Lower lobe of right lung (tissue), 2 donors: ENCODE measurements around the gene CADM1. TPM values are rescaled to one million over a fixed set of nuclear protein-coding genes. Genes with fewer than 3 reads are reported as not detected.

Experiments used
- ATAC-seq, 2 donors: fragments of 200-7000 bp; cut with Tn5 transposase; one replicate each; pipeline ENCODE4 v1.9.1; 2020 to 2022; ENCODE audit warnings: mild to moderate bottlenecking in 2 of 2, moderate library complexity in 2 of 2
- DNase-seq: peaks from one replicate; pipeline ENCODE4 v3.0.0-alpha.2; 2020
- H3K27ac ChIP-seq: fragments of 200-600 bp; one replicate; pipeline ENCODE4 v1.8.0; 2022
- H3K27me3 ChIP-seq: fragments of 200-600 bp; one replicate; pipeline ENCODE4 v1.8.0; 2022; ENCODE audit warnings: low read depth
- H3K36me3 ChIP-seq: fragments of 200-600 bp; one replicate; pipeline ENCODE4 v1.8.0; 2022; ENCODE audit warnings: mild to moderate bottlenecking
- H3K4me1 ChIP-seq: fragments of 200-600 bp; one replicate; pipeline ENCODE4 v1.8.0; 2022
- H3K4me3 ChIP-seq: fragments of 200-600 bp; one replicate; pipeline ENCODE4 v1.8.0; 2022; ENCODE audit warnings: mild to moderate bottlenecking
- H3K9me3 ChIP-seq: fragments of 200-600 bp; one replicate; pipeline ENCODE4 v1.8.0; 2022
- intact Hi-C: fragments of 100-400 bp; cut with DNase I; formaldehyde crosslinking; loops from one replicate; pipeline ENCODE4 v1.11.0; 2022
- total RNA-seq: library from RNA; stranded (reverse); fragmentation: NEBNext Ultra II Directional; extraction: Animal tissue kit (Norgen Biotek cat#: 25700); gene quantifications from one replicate; pipeline ENCODE4 v1.2.1, GENCODE V29; 2021
- TF ChIP-seq, protein P1 (sequence below): fragments of 200-600 bp; IDR thresholded peaks from one replicate; pipeline ENCODE4 v1.8.0; 2022; ENCODE audit warnings: antibody characterized with exemption, mild to moderate bottlenecking
- donor health status: DM: no; HTN: yes; CAD: no; lungs with severe emphysema.

CADM1 gene
- total RNA-seq, 1 donor from 2014 or later = 149 TPM

GRCh38 chr11:115155320-115155719 is 348.9 kb downstream of the CADM1 start:
- TF ChIP-seq, protein P1, sequence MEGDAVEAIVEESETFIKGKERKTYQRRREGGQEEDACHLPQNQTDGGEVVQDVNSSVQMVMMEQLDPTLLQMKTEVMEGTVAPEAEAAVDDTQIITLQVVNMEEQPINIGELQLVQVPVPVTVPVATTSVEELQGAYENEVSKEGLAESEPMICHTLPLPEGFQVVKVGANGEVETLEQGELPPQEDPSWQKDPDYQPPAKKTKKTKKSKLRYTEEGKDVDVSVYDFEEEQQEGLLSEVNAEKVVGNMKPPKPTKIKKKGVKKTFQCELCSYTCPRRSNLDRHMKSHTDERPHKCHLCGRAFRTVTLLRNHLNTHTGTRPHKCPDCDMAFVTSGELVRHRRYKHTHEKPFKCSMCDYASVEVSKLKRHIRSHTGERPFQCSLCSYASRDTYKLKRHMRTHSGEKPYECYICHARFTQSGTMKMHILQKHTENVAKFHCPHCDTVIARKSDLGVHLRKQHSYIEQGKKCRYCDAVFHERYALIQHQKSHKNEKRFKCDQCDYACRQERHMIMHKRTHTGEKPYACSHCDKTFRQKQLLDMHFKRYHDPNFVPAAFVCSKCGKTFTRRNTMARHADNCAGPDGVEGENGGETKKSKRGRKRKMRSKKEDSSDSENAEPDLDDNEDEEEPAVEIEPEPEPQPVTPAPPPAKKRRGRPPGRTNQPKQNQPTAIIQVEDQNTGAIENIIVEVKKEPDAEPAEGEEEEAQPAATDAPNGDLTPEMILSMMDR = no peak
- Histone ChIP-seq H3K27me3 (peaks cover 4% of the 10 kb centered on the region), H3K4me3 (no peak overlapping the region), H3K4me1 (no peaks in the 10 kb centered on the region), H3K36me3 (no peaks in the 10 kb centered on the region), H3K9me3 (no peaks in the 10 kb centered on the region), H3K27ac (no peak overlapping the region)
- intact Hi-C loops = no loop called here
- DNase-seq = no peak
- no peak for ATAC-seq

DNA sequence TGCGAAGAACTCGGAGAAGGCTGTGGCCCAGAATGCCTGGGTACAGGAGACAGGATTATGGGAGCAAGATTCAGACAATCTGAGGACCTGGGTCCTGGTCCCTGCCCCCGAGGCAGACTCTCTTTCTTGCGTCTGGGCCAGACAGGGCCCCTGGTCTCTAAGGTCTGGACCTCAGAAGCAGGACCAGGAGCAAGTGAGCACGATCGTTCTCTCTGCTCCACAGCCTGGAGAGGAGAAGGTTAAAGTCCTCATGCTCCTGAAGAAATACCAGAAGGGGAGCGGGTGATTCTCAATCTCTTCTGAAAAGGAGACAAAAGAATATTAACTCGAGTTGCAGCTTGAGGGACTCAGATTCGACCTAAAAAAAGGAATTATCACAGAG is 349.9 kb downstream of the CADM1 start:
- H3K9me3 ChIP-seq = no peaks in the 10 kb centered on the region
- intact Hi-C loops = no loop called here
- H3K27me3 ChIP-seq = peaks cover 4% of the 10 kb centered on the region
- ATAC-seq (no peak), DNase-seq (no peak)
- no peak overlapping the region for H3K4me3 ChIP-seq
- no peaks in the 10 kb centered on the region for H3K4me1 ChIP-seq
- no peaks in the 10 kb centered on the region for H3K36me3 ChIP-seq
- H3K27ac ChIP-seq = no peak overlapping the region
- TF ChIP-seq, protein P1 = no peak

DNA sequence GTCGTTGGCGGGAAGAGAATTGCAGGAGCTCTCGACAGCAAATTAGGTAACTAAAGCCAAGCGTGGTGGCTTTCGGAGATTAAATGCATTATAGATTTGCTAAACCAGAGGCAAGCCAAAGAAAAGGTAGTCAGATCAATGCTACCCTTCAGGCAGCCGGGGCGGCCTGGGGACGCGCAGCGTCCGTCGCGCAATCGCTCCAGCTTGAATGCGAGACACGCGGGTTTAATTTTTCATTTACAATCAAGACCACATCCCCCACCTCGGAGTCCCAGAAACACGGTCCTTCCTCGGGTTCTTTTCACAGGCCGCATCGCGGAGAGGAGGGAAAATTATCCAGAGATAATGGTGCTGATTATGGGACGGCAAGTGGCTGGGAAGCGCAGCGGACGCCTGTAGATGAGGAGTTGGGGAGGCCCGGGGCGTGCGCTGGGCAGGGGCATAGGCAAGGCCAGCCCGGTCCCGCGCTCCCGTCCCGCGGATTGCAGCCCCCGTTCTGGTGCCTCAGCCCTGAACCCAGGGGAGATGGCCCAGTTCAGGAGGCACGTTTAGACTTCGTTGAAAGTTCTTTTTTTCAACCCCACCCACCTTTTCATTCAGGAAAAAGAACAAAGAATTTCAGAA is 350.4 kb downstream of the CADM1 start:
- no peak overlapping the region for H3K4me3 ChIP-seq
- intact Hi-C loops = no loop called here
- ATAC-seq (no peak), DNase-seq (no peak)
- peaks cover 3% of the 10 kb centered on the region for H3K27me3 ChIP-seq
- no peaks in the 10 kb centered on the region for H3K9me3 ChIP-seq
- TF ChIP-seq, protein P1 = no peak
- H3K36me3 ChIP-seq = no peaks in the 10 kb centered on the region
- H3K4me1 ChIP-seq = no peaks in the 10 kb centered on the region
- no peak overlapping the region for H3K27ac ChIP-seq

DNA sequence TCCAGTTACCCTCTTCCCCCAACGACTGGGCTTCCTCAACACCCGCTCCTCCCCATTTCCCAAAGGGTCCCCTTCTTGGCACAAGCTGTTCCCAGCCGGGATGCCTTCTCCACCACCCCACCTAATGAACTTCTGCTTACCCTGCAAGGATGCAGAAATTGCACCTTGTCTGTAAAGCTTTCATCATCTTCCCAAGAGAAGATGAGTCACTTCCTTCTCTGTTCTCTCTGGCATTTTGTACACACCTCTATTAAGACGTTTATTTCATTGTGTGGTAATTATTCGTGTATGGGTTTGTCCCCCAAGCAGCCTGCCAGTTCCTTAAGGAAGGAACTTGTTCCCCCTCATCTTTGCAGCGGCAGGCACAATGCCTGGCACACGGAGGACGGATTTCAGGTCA is 351.1 kb downstream of the CADM1 start:
- intact Hi-C loops = no loop called here
- H3K27me3 ChIP-seq = no peaks in the 10 kb centered on the region
- TF ChIP-seq, protein P1 = no peak
- no peak for DNase-seq
- no peak for ATAC-seq
- H3K36me3 ChIP-seq = no peaks in the 10 kb centered on the region
- no peaks in the 10 kb centered on the region for H3K9me3 ChIP-seq
- no peak overlapping the region for H3K4me3 ChIP-seq
- H3K4me1 ChIP-seq = no peaks in the 10 kb centered on the region
- no peak overlapping the region for H3K27ac ChIP-seq

DNA sequence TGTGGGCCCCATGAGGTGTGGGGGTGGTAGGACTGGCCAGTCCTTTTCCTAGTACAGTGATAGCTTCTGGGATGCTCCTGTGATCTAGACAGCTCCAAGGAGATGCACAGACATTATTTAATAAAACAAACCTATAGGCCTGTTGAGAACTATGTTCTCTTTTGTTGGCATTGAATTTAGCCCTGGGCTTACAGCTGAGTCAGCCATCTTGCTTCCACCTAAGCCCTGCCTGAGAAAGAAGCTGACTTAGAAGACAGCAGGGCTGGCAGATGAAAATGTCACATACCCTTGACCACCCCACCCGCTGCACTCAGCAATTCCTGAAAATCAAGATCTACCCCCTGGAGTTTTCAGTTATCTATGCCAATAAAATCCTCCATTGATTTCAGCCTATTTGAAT is 353.2 kb downstream of the CADM1 start:
- Histone ChIP-seq H3K9me3 (no peaks in the 10 kb centered on the region), H3K27me3 (no peaks in the 10 kb centered on the region), H3K4me3 (no peak overlapping the region), H3K27ac (no peak overlapping the region), H3K4me1 (no peaks in the 10 kb centered on the region), H3K36me3 (no peaks in the 10 kb centered on the region)
- DNase-seq (no peak), ATAC-seq (no peak)
- TF ChIP-seq, protein P1 = no peak
- intact Hi-C loops = no loop called here

DNA sequence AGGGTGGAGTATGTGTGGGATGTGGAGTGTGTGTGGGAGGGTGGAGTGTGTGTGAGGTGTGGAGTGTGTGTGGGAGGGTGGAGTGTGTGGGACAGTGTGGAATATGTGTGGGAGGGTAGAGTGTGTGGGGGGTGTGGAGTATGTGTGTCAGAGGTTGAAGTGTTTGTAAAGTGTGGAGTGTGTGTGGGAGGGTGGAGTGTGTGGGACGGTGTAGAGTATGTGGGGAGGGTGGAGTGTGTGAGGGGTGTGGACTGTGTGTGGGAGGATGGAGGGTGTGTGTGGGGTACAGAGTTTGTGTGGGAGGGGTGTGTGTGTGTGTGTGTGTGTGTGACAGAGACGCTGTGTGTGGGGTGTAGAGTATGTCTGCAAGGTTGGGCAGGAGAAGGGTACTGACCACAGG is 355.5 kb downstream of the CADM1 start:
- no peaks in the 10 kb centered on the region for H3K9me3 ChIP-seq
- no peak overlapping the region for H3K27ac ChIP-seq
- TF ChIP-seq, protein P1 = no peak
- intact Hi-C loops = no loop called here
- H3K36me3 ChIP-seq = no peaks in the 10 kb centered on the region
- H3K27me3 ChIP-seq = peaks cover 7% of the 10 kb centered on the region
- no peak overlapping the region for H3K4me3 ChIP-seq
- no peaks in the 10 kb centered on the region for H3K4me1 ChIP-seq
- ATAC-seq (peak; percentile 28 to 52), DNase-seq (no peak)
